Neuron (in vitro differentiated cells): ENCODE results near the gene CD79B.

Experiments used
- H2AFZ ChIP-seq: one replicate; pipeline ENCODE4 v1.6.1; 2013; ENCODE audit warnings: low read depth, mild to moderate bottlenecking, inconsistent platforms, low read length, moderate library complexity
- H3K27me3 ChIP-seq: one replicate; pipeline ENCODE4 v1.6.1; 2013; ENCODE audit warnings: low read length; ENCODE audit not compliant: insufficient read depth
- H3K36me3 ChIP-seq: one replicate; pipeline ENCODE4 v1.6.1; 2013; ENCODE audit warnings: low read length; ENCODE audit not compliant: insufficient read depth
- H3K4me1 ChIP-seq: one replicate; pipeline ENCODE4 v1.6.1; 2013; ENCODE audit warnings: low read length; ENCODE audit not compliant: insufficient read depth
- H3K4me3 ChIP-seq: 2 replicates; pipeline ENCODE4 v1.5.1; 2013; ENCODE audit warnings: mild to moderate bottlenecking, low read length, moderate library complexity
- H3K9me3 ChIP-seq: one replicate; pipeline ENCODE4 v1.6.1; 2013; ENCODE audit warnings: low read length

The CD79B gene

DNA sequence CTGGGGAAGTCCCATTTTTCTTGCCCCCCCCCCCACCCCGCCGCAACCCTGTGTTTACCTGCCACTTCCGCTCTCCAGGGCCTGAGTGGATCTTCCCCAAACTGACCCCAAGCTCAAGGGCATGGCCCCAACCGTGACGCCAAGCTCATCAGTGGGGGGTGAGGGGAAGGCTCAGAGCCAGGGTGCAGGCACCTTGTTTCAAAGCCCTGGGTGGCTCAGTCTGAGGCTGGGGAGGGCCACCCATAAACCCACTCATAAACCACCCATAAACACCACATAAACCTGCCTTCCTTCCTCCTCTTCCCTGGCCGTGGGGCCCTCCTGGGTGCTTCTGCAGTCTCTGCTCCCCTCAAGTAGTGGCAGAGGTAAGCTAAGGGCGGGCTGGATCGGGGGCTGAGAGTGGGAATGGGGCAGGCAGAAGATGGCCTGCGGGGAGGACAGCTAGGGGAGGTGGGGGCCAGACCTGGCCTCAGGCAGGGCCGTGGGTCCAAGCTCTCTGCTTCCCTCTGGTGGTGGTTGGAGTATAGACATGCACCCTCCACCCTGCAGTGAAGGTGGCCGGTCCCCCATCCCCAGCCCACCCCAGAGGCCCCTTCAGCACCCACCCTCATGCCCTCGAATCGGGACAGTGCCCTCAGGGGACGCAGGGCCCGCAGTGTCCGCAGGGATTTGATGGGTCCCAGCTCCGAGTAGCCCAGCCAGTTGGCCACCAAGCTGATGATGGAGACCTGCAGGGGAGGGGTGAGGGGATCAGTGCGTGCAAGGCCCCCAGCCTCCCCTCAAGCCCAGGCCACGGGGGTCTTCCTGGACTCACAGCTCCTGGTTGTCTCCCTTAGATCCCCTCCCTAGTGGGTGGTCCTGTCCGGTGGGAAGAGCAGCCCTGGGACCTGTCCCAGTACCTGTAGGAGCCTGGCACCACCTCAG, 14.6 kb upstream of the CD79B start:
- no peak overlapping the region for H2AFZ ChIP-seq

DNA sequence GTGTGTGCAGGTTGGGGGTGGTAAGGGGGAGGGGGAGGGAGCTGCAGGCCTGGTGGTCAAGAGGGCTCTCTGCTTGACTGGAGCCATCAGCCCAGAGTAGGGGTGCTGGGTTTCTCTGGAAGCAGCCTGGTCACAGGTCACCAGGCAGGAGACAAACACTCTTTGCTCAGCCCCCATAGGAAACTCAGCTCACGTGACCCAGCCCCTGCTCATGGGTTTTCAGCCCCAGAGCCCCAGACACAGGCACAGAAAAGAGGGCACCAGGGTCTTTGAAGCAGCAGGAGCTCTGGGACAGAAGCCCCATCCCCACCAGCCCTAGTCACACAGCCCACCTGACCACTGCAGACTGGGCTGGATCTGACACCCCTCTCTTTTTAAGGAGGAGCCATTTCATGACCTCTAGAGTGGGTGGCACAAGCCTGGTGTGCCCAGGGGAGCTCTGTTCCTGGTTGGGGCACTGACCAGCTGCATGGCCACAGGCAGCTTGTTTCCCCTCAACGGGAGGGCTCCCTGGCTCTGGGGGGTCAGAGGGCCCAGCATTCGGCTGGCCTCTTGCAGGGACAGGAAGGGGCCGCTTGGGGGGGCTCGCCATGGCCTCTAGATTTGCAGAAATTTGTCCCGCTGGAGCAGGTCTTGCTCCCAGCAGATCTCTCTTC, 13.8 kb upstream of the CD79B start:
- no peaks in the 10 kb centered on the region for H3K27me3 ChIP-seq
- no peaks in the 10 kb centered on the region for H3K36me3 ChIP-seq
- H3K9me3 ChIP-seq = no peaks in the 10 kb centered on the region
- no peak overlapping the region for H2AFZ ChIP-seq
- H3K4me3 ChIP-seq = no peak overlapping the region
- H3K4me1 ChIP-seq = no peaks in the 10 kb centered on the region

More for the DNA sequence above, 14.6 kb upstream of the CD79B start:
- Histone ChIP-seq H3K4me1 (no peaks in the 10 kb centered on the region), H3K36me3 (no peaks in the 10 kb centered on the region), H3K9me3 (no peaks in the 10 kb centered on the region), H3K27me3 (no peaks in the 10 kb centered on the region), H3K4me3 (no peak overlapping the region)

DNA sequence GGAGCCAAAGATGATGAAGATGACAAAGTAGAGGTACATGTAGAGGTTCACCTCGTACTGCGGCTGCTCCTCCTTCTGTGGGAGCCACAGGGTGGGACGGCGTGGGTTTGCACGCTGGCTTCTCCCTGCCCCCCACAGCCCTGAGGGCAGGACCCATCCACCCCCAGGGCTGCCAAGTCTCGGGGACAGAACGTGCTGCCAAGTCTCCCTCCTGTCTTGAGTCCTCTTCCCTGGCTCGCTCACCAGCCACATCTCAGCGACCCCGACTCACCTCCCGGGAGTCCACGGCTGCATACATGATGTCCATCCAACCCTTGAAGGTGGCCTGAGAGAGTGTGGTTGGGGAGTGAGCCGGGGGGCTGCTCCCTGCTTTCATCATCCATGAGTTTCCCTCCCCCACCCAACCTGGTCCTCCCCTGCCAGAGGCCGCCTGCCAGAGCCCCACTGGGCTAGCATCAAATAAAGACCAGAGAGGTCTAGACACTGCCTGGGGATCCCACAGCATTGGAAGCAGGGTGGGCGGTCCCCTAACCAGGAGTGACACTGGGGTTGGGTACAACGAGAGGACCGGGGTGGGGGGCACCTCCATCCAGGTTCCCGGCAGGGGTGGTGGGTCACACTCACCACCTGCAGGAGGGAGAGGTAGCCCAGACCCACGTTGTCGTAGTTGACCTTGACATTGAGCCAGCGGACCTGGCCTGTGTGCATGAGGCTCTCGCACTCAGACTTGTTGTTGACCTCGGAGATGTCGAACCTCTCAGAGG, 12.8 kb upstream of the CD79B start:
- Histone ChIP-seq H2AFZ (no peak overlapping the region), H3K36me3 (no peaks in the 10 kb centered on the region), H3K4me1 (no peaks in the 10 kb centered on the region)

DNA sequence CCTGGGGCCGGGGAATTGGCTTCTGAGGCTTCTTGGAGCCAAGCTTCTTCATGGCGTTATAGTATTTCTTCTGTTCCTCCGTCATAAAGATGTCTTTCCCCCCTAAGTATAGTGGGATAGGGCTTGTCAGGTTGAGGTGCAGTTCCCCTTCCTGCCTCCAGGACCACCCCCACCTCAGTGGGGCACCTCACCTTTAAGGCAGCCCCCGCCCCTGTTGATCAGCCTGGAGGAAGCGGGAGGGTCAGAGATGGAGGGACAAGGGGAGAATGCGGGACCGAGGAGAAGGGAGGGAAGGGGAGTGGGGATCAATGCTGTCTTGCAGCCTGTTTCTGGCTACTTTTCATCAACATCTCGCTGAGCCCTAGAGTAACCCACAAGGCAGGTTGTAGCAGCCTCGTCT, 11.6 kb upstream of the CD79B start:
- no peaks in the 10 kb centered on the region for H3K9me3 ChIP-seq
- H3K4me1 ChIP-seq = no peaks in the 10 kb centered on the region
- no peaks in the 10 kb centered on the region for H3K36me3 ChIP-seq
- no peaks in the 10 kb centered on the region for H3K27me3 ChIP-seq
- H2AFZ ChIP-seq = no peak overlapping the region
- H3K4me3 ChIP-seq = no peak overlapping the region

More for the DNA sequence above, 12.8 kb upstream of the CD79B start:
- no peaks in the 10 kb centered on the region for H3K27me3 ChIP-seq
- H3K4me3 ChIP-seq = no peak overlapping the region
- H3K9me3 ChIP-seq = no peaks in the 10 kb centered on the region

DNA sequence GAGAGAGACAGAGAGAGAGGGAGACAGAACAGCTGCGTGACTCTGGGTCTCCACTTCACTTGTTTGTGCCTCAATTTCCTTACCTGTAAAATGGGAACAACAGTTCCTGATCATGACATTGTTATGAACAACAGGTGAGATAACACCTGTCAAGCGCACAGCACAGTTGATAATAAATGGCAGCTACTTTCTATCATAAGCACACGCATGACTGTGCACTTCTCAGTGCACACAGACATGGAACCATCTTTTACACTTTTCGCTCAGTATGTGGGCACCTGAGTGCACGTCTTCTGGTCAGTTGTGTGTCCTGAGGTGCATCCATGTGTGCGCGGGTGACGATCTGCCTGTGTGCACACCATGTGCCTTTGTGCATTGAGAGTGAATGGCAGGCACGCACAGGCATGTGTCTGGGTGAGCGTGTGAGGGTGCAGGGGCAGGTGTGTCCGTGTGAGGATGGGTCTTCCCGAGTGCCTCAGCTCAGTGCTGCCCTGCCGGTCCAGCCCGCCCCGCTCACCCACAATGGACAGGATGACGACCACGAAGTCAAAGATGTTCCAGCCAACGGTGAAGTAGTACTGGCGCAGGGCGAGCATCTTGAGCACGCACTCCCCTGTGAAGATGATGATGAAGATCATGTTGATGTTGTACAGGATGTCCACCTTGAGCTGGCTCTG, 10.3 kb upstream of the CD79B start:
- Histone ChIP-seq H3K9me3 (no peaks in the 10 kb centered on the region), H3K36me3 (no peaks in the 10 kb centered on the region), H3K4me1 (no peaks in the 10 kb centered on the region), H2AFZ (no peak overlapping the region), H3K27me3 (no peaks in the 10 kb centered on the region), H3K4me3 (no peak overlapping the region)

DNA sequence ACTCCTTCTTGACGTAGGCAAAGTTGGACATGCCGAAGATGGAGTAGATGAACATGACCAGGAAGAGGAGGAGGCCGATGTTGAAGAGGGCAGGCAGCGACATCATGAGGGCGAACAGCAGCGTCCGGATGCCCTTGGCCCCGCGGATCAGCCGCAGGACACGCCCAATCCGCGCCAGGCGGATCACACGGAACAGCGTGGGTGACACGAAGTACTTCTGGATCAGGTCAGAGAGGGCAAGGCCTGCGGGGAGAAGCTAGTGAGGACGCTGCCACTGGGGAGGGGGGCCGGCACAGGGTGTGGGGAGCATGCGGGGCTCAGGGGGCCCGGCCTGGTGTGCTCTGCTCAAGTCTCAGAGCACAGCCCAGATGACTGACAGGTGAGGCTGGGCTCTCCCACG, 9.6 kb upstream of the CD79B start:
- no peaks in the 10 kb centered on the region for H3K36me3 ChIP-seq
- H2AFZ ChIP-seq = no peak overlapping the region
- H3K4me1 ChIP-seq = no peaks in the 10 kb centered on the region
- no peak overlapping the region for H3K4me3 ChIP-seq
- no peaks in the 10 kb centered on the region for H3K27me3 ChIP-seq
- no peaks in the 10 kb centered on the region for H3K9me3 ChIP-seq

DNA sequence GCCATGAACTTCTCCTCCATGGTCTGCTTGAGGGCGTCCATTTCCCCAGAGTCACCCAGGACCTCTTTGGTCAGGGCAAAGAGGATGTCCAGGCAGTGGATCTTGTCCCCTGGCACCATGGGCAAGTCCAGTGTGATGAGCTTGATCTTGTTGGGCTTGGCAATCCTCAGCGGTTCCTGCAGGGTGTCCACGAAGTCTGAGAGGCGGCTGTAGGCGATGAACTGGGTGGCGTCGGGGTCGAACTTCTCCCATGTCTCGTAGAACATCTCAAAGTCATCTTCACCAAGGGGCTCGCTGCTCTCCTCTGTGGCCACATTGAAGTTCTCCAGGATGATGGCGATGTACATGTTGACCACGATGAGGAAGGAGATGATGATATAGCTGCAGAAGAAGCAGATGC, 9.0 kb upstream of the CD79B start:
- H2AFZ ChIP-seq = no peak overlapping the region

DNA sequence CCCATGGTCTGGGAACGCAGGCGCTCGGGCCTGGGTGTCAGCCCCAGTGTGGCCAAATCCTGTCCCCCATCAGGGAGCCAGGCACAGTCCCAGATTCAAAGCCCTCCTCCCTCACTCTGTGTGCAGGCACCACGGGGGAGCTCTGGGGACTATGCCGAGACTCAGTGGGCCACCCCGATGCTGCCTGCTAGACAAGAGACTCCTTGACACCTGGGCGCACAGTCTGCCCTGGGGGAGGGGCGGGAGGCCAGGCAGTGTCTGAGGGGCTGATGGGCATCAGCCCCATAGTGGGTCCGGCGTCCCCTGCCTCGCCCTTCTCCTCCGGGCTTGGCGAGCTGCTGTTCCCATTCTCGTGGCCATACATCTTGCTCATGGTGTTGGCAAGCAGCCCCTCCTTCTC, 8.5 kb upstream of the CD79B start:
- Histone ChIP-seq H3K27me3 (no peaks in the 10 kb centered on the region), H2AFZ (no peak overlapping the region), H3K4me3 (no peak overlapping the region), H3K36me3 (no peaks in the 10 kb centered on the region), H3K9me3 (no peaks in the 10 kb centered on the region), H3K4me1 (no peaks in the 10 kb centered on the region)

More for the DNA sequence above, 9.0 kb upstream of the CD79B start:
- Histone ChIP-seq H3K9me3 (no peaks in the 10 kb centered on the region), H3K4me3 (no peak overlapping the region), H3K27me3 (no peaks in the 10 kb centered on the region), H3K36me3 (no peaks in the 10 kb centered on the region), H3K4me1 (no peaks in the 10 kb centered on the region)

DNA sequence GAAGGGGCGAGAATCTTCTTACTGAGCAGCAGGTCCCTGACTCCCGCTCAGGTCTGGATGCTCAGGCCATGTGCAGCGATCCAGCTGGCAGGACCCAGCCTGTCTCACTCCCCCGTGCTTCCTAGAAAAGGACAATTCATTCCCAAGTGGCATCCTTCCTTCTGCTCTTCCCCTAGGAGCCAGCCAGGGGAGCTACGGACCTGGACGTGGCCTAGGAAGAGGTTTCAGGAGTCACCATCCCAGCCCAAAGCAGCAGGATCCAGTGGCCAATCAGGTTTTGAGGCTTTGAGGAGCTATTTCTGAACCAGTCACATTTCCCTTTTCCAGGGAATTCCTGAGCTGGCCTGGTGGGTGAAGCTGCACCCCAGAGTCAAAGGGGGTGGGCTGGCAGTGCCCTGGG, 7.8 kb upstream of the CD79B start:
- Histone ChIP-seq H3K27me3 (no peaks in the 10 kb centered on the region), H2AFZ (no peak overlapping the region), H3K36me3 (no peaks in the 10 kb centered on the region), H3K4me3 (no peak overlapping the region), H3K4me1 (no peaks in the 10 kb centered on the region), H3K9me3 (no peaks in the 10 kb centered on the region)

DNA sequence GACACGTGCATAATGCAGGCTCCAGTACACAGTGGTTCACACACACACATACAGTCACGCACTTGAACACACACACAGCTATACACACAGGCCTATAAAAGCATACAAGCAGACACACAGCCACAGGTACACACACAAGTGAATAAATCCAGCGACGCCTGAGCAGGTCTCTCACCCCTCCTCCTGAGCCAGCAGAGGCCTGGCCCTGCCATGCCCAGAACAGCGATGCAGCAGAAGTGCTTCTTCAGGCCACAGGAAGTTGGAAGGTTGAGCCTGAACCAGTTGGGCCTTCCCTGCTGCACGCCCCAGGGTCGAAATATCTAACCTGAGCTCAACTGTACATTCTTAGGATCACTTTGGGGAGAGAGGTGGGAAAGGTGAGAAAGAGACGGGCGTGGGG, 7.3 kb upstream of the CD79B start:
- no peaks in the 10 kb centered on the region for H3K36me3 ChIP-seq
- H2AFZ ChIP-seq = no peak overlapping the region
- H3K4me3 ChIP-seq = no peak overlapping the region
- no peaks in the 10 kb centered on the region for H3K9me3 ChIP-seq
- H3K27me3 ChIP-seq = no peaks in the 10 kb centered on the region
- no peaks in the 10 kb centered on the region for H3K4me1 ChIP-seq

DNA sequence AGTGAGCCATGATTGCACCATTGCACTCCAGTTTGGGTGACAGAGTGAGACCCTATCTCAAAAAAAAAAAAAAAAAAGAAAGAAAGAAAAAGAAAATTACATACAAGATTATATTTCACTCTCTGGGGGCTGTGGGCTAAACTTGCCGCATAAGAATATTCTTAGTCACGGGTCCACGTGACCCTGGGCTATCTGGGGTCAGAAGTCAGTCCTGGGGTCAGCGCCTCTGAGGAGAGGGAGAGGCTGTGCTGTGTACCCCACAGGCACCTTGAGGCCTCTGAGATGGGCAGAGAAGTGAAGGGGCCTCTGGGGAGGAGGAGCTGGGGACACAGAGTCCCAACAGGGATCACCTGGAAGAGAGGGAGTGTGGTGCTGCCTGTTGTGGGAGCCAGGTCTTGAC, 5.8 kb upstream of the CD79B start:
- Histone ChIP-seq H3K9me3 (no peaks in the 10 kb centered on the region), H3K4me3 (no peak overlapping the region), H3K36me3 (no peaks in the 10 kb centered on the region), H2AFZ (no peak overlapping the region), H3K27me3 (no peaks in the 10 kb centered on the region), H3K4me1 (no peaks in the 10 kb centered on the region)

DNA sequence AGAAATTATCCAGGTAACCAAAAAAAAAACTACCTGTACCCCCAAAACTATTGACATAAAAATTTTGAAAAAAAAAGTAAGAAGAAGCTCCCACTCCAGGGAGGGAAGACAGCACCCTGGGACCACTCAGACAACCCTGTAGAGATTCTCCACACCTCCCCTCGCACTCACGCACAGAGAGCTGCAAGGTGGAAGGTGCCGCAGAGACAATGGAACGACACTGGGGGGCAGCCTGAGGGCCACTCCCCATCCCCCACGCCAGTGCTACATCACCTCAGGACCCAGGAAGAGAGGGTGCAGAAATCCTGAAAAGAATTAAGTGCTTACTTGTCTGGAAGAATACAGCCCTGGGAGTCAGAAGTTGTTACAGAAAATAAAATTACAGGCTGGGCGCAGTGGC, 5.2 kb upstream of the CD79B start:
- H3K27me3 ChIP-seq = no peaks in the 10 kb centered on the region
- H3K36me3 ChIP-seq = no peaks in the 10 kb centered on the region
- H3K4me3 ChIP-seq = no peak overlapping the region
- H3K4me1 ChIP-seq = no peaks in the 10 kb centered on the region
- H2AFZ ChIP-seq = no peak overlapping the region
- no peaks in the 10 kb centered on the region for H3K9me3 ChIP-seq
